HepG2 (cell line): Measurements from ENCODE around the gene STX1B.

ENCODE experiments used
- AFF4 ChIP-seq: sonication (generic); formaldehyde crosslinking; IDR thresholded peaks from 2 replicates; pipeline ENCODE4 v1.4.0; 2020; ENCODE audit warnings: missing genetic modification reagents
- ATF2 ChIP-seq: sonication (generic); formaldehyde crosslinking; IDR thresholded peaks from 2 replicates; pipeline ENCODE4 v1.4.0; 2020; ENCODE audit warnings: missing genetic modification reagents
- ATF3 ChIP-seq: sonication (generic); formaldehyde crosslinking; IDR thresholded peaks from 2 replicates; pipeline ENCODE4 v1.4.0; 2020; ENCODE audit warnings: missing genetic modification reagents
- CBX2 ChIP-seq, 2 experiments: fragments of 200-600 bp in 1 of 2; sonication (generic); formaldehyde crosslinking in 1 of 2; IDR thresholded peaks; 2 replicates each; pipeline versions ENCODE4 v1.7.0 to v1.8.1; 2018 to 2022; ENCODE audit warnings: low read depth in 2 of 2, low read length in 1 of 2, mild to moderate bottlenecking in 1 of 2, missing genetic modification reagents in 1 of 2
- CTCF ChIP-seq: sonication (generic); formaldehyde crosslinking; IDR thresholded peaks from 2 replicates; pipeline ENCODE4 v1.5.0; 2020; ENCODE audit warnings: mild to moderate bottlenecking, missing genetic modification reagents, moderate library complexity
- RNF2 ChIP-seq: fragments of 450-650 bp; conservative IDR thresholded peaks from 2 replicates; pipeline ENCODE4 v1.6.1; 2016; ENCODE audit warnings: low read depth
- SP1 ChIP-seq, 2 experiments: fragments of 450-650 bp in 1 of 2; sonication (generic) in 1 of 2; formaldehyde crosslinking in 1 of 2; IDR thresholded peaks; 2 replicates each; pipeline versions ENCODE4 v1.4.0 to v1.6.1; 2016 to 2020; ENCODE audit warnings: missing genetic modification reagents in 1 of 2
- SP2 ChIP-seq: sonication (generic); formaldehyde crosslinking; IDR thresholded peaks from 2 replicates; pipeline ENCODE4 v1.5.1; 2020; ENCODE audit warnings: mild to moderate bottlenecking, missing genetic modification reagents
- TOE1 ChIP-seq: sonication (generic); formaldehyde crosslinking; IDR thresholded peaks from 2 replicates; pipeline ENCODE4 v1.4.0; 2020; ENCODE audit warnings: mild to moderate bottlenecking, missing genetic modification reagents
- ZNF512B ChIP-seq: sonication (generic); formaldehyde crosslinking; IDR thresholded peaks from 2 replicates; pipeline ENCODE4 v1.5.1; 2020; ENCODE audit warnings: missing genetic modification reagents, mild to moderate bottlenecking, borderline replicate concordance
- ZNF704 ChIP-seq: sonication (generic); formaldehyde crosslinking; IDR thresholded peaks from 2 replicates; pipeline ENCODE4 v1.8.1; 2023; ENCODE audit warnings: mild to moderate bottlenecking, inconsistent platforms, moderate library complexity, missing genetic modification reagents, borderline replicate concordance
- ZNF883 ChIP-seq: sonication (generic); formaldehyde crosslinking; IDR thresholded peaks from 2 replicates; pipeline ENCODE4 v1.5.1; 2020; ENCODE audit warnings: mild to moderate bottlenecking, missing genetic modification reagents; ENCODE audit errors: not compliant biosample characterization

- no peak for TF ChIP-seq ATF3
- TF ChIP-seq SP1 (IDR thresholded peaks at IDR 0.05) = no peak
- TF ChIP-seq SP1 (CRISPR knock-in tag; IDR thresholded peaks at IDR 0.05) = 0 out of 2 replicates have a peak, but pooled peaks have one; percentile 8
- no peak for TF ChIP-seq CBX2 (IDR thresholded peaks at IDR 0.05; ENCODE audit: low read depth, low read length)
- no peak for TF ChIP-seq CBX2 (CRISPR knock-in tag; IDR thresholded peaks at IDR 0.05; ENCODE audit: low read depth)
- TF ChIP-seq RNF2 = no peak
- TF ChIP-seq AFF4 = no peak
- TF ChIP-seq ZNF512B (CRISPR knock-in tag) = no peak
- no peak for TF ChIP-seq ZNF704 (CRISPR knock-in tag)
- no peak for TF ChIP-seq SP2 (CRISPR knock-in tag)
- no peak for TF ChIP-seq ZNF883
- no peak for TF ChIP-seq ATF2 (CRISPR knock-in tag)
- no peak for TF ChIP-seq TOE1 (CRISPR knock-in tag)
- TF ChIP-seq CTCF (CRISPR knock-in tag) = no peak
Observed at GRCh38 chr16:30953111-30953510, 57.3 kb downstream of the STX1B start.
